ENCODE results near the gene OR10K2. TPM values are rescaled to one million over a fixed set of nuclear protein-coding genes. Genes with fewer than 3 reads are reported as not detected.

Gene OR10K2, protein sequence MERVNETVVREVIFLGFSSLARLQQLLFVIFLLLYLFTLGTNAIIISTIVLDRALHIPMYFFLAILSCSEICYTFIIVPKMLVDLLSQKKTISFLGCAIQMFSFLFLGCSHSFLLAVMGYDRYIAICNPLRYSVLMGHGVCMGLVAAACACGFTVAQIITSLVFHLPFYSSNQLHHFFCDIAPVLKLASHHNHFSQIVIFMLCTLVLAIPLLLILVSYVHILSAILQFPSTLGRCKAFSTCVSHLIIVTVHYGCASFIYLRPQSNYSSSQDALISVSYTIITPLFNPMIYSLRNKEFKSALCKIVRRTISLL
- total RNA-seq, result not detected
- polyA plus RNA-seq, result not detected
- long read RNA-seq, donor 1, result 0 reads
- long read RNA-seq, donor 2, result 0 reads
- long read RNA-seq, donor 3, result 0 reads
- long read RNA-seq, donor 4, result 0 reads
- long read RNA-seq, donor 5, result 0 reads

DNA sequence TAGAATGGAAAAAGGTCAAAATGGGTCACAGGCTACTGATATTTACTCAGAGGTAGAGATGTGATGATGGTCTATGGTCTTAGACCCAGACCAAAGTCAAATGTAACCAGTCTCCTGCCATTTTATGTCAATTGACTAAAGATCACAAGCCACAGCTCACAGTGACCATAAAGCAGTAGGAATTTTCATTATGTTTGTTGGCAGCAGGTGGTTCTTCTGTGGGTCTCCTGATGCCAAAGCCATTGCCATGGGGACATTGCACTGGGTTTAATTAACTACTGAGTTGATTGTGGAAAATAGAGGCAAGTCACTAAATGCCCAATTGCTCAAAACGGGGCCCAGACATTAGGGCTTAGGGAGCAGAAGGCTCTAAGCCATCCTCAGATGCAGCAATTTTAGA lies at the start of gene OR10K2:
Gene OR10K2, minus strand, starts transcription at position 101 of the 400 bp plus-strand sequence. CDS start 5,371 bp downstream, outside the sequence.
- 83 to 100% methylated on average over 1 of the region's 1 CpG for WGBS, 2 donors
- no peaks in the 10 kb centered on the region for H3K27me3 ChIP-seq (ENCODE audit: control insufficient read depth in 3 of 3, insufficient read depth in 3 of 3, low read length in 2 of 3)
- ATAC-seq (ENCODE audit: insufficient read depth, low FRiP score) (no peak), DNase-seq (no peak)
- H3K4me1 ChIP-seq (ENCODE audit: control insufficient read depth in 5 of 5, insufficient read depth in 5 of 5, low read length in 5 of 5), result no peaks in the 10 kb centered on the region
- no peak within 1 kb of the TSS for H3K9ac ChIP-seq (ENCODE audit: insufficient read depth in 1 of 2, low read length in 2 of 2)
- H3K9me3 ChIP-seq (ENCODE audit: control insufficient read depth in 4 of 4, insufficient read depth in 3 of 4, low read length in 3 of 4), result no peaks in the 10 kb centered on the region
- TF ChIP-seq, protein P1, sequence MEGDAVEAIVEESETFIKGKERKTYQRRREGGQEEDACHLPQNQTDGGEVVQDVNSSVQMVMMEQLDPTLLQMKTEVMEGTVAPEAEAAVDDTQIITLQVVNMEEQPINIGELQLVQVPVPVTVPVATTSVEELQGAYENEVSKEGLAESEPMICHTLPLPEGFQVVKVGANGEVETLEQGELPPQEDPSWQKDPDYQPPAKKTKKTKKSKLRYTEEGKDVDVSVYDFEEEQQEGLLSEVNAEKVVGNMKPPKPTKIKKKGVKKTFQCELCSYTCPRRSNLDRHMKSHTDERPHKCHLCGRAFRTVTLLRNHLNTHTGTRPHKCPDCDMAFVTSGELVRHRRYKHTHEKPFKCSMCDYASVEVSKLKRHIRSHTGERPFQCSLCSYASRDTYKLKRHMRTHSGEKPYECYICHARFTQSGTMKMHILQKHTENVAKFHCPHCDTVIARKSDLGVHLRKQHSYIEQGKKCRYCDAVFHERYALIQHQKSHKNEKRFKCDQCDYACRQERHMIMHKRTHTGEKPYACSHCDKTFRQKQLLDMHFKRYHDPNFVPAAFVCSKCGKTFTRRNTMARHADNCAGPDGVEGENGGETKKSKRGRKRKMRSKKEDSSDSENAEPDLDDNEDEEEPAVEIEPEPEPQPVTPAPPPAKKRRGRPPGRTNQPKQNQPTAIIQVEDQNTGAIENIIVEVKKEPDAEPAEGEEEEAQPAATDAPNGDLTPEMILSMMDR (IDR thresholded peaks at IDR 0.05; ENCODE audit: control extremely low read depth, extremely low read depth), result no peak
- no peak within 1 kb of the TSS for H3K27ac ChIP-seq (ENCODE audit: low read depth in 1 of 2, low read length in 1 of 2)
- no peak within 1 kb of the TSS for H3K4me3 ChIP-seq
- H3K36me3 ChIP-seq (ENCODE audit: control insufficient read depth in 4 of 4, insufficient read depth in 4 of 4, low read length in 4 of 4), result no peaks in the 10 kb centered on the region

DNA sequence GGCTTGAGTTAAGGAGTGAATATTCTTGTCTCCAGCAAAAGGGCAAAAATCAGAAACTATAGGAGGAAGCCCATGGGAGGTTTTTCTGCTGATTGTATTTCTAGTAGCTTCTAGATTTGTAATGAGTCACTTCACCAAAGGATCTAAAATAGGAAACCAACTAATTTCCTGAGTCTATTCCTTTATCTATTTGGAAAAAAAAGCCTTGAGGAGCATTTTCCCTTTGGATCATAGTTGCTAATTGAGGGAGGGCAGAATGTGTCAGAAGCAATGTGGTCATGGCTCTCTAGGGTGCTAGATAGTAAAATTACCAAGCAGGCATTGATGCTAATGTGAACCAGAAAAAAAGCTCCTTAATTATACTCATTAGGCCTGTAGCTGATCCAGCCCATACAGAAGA lies 45.9 kb upstream of the OR10K2 start, which contains the start of gene OR10R2:
Gene OR10R2, plus strand, starts transcription at position 301 of the 400 bp plus-strand sequence. CDS start 106 bp downstream, outside the sequence.
- DNase-seq (no peak), ATAC-seq (ENCODE audit: insufficient read depth, low FRiP score) (no peak)
- Histone ChIP-seq H3K9me3 (ENCODE audit: control insufficient read depth in 4 of 4, insufficient read depth in 3 of 4, low read length in 3 of 4) (no peaks in the 10 kb centered on the region), H3K9ac (ENCODE audit: insufficient read depth in 1 of 2, low read length in 2 of 2) (no peak within 1 kb of the TSS), H3K4me1 (ENCODE audit: control insufficient read depth in 5 of 5, insufficient read depth in 5 of 5, low read length in 5 of 5) (no peaks in the 10 kb centered on the region), H3K4me3 (no peak within 1 kb of the TSS), H3K27ac (ENCODE audit: low read depth in 1 of 2, low read length in 1 of 2) (no peak within 1 kb of the TSS), H3K27me3 (ENCODE audit: control insufficient read depth in 3 of 3, insufficient read depth in 3 of 3, low read length in 2 of 3) (no peaks in the 10 kb centered on the region), H3K36me3 (ENCODE audit: control insufficient read depth in 4 of 4, insufficient read depth in 4 of 4, low read length in 4 of 4) (no peaks in the 10 kb centered on the region)
- TF ChIP-seq, protein P1 (IDR thresholded peaks at IDR 0.05; ENCODE audit: control extremely low read depth, extremely low read depth), result no peak

DNA sequence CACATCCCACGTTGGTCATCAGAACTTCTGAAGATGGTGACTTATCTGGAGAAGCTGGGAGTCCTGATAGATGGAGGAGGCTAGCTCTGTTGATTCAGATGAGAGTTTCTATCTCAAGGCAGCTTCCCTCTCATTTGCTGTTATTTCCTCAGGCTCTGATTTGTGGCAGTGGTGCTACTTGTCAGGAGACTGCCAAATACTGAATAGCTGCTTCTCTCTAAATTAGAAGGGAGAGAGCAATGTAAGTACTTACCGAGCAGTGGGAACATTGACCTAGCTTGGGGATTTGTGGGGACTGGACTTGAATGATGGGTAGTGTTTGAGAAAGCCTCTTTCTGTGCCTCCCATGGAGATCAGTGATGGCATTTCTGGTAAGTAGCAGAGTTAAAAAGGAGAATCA lies 35.5 kb upstream of the OR10K2 start, which contains the start of gene OR10K1:
Gene OR10K1, plus strand, starts transcription at position 301 of the 400 bp plus-strand sequence. CDS start 3,728 bp downstream, outside the sequence.
- H3K9me3 ChIP-seq (ENCODE audit: control insufficient read depth in 4 of 4, insufficient read depth in 3 of 4, low read length in 3 of 4), result peaks cover 0 to 5% (median 0%) of the 10 kb centered on the region in 4 donors
- no peak within 1 kb of the TSS for H3K4me3 ChIP-seq
- DNase-seq, result no peak
- no peak within 1 kb of the TSS for H3K27ac ChIP-seq (ENCODE audit: low read depth in 1 of 2, low read length in 1 of 2)
- no peaks in the 10 kb centered on the region for H3K36me3 ChIP-seq (ENCODE audit: control insufficient read depth in 4 of 4, insufficient read depth in 4 of 4, low read length in 4 of 4)
- no peaks in the 10 kb centered on the region for H3K27me3 ChIP-seq (ENCODE audit: control insufficient read depth in 3 of 3, insufficient read depth in 3 of 3, low read length in 2 of 3)
- TF ChIP-seq, protein P1 (IDR thresholded peaks at IDR 0.05; ENCODE audit: control extremely low read depth, extremely low read depth), result no peak
- no peak for ATAC-seq (ENCODE audit: insufficient read depth, low FRiP score)
- WGBS, 2 donors, result 68 to 85% methylated on average over 2 of the region's 2 CpGs
- H3K4me1 ChIP-seq (ENCODE audit: control insufficient read depth in 5 of 5, insufficient read depth in 5 of 5, low read length in 5 of 5), result no peaks in the 10 kb centered on the region
- no peak within 1 kb of the TSS for H3K9ac ChIP-seq (ENCODE audit: insufficient read depth in 1 of 2, low read length in 2 of 2)

Measured in lung (tissue), 16 donors.